Gastroesophageal sphincter (tissue), 4 donors: Measurements from ENCODE around the gene MADD. TPM values are rescaled to one million over a fixed set of nuclear protein-coding genes. Genes with fewer than 3 reads are reported as not detected.
A peak's percentile ranks its signal among the peaks of the same experiment; 100 is the strongest.

ENCODE experiments used
- ATAC-seq: fragments of 150-250 bp; one replicate; pipeline ENCODE4 v1.9.1; 2016; ENCODE audit warnings: mild to moderate bottlenecking, moderate library complexity
- H3K27ac ChIP-seq, 4 donors: fragments of 200-600 bp; sonication (generic) in 3 of 4; 1 replicate in 3 of 4; 2 replicates in 1 of 4; pipeline ENCODE4 v1.5.1; 2016 to 2019
- H3K27me3 ChIP-seq: fragments of 200-600 bp; sonication (generic); one replicate; pipeline ENCODE4 v1.5.1; 2019
- H3K36me3 ChIP-seq, 2 donors: fragments of 200-600 bp; sonication (generic); one replicate each; pipeline ENCODE4 v1.5.1; 2019; ENCODE audit warnings: control low read depth in 1 of 2
- H3K4me1 ChIP-seq, 3 donors: fragments of 200-600 bp; sonication (generic); 1 replicate in 2 of 3; 2 replicates in 1 of 3; pipeline ENCODE4 v1.5.1; 2016 to 2019; ENCODE audit warnings: control low read depth in 2 of 3
- H3K4me3 ChIP-seq, 2 donors: fragments of 200-600 bp; sonication (generic); one replicate each; pipeline ENCODE4 v1.5.1; 2019; ENCODE audit warnings: mild to moderate bottlenecking in 1 of 2, moderate library complexity in 1 of 2
- H3K9me3 ChIP-seq, 3 donors: fragments of 200-600 bp; sonication (generic); one replicate each; pipeline ENCODE4 v1.5.1; 2017 to 2019; ENCODE audit warnings: control low read depth in 2 of 3
- CTCF ChIP-seq, 4 experiments: fragments of 200-600 bp in 2 of 4; fragments of 450-650 bp in 2 of 4; sonication (generic) in 1 of 4; IDR thresholded peaks; one replicate each; pipeline ENCODE4 v1.5.1; 2017 to 2019; ENCODE audit warnings: antibody characterized with exemption in 4 of 4, mild to moderate bottlenecking in 2 of 4, moderate library complexity in 2 of 4
- EP300 ChIP-seq: sonication (generic); formaldehyde crosslinking; IDR thresholded peaks from one replicate; pipeline ENCODE4 v1.6.1; 2017; ENCODE audit warnings: antibody characterized with exemption, mild to moderate bottlenecking
- POLR2A ChIP-seq, 2 donors: fragments of 450-650 bp; IDR thresholded peaks; one replicate each; pipeline ENCODE4 v1.6.1; 2017; ENCODE audit warnings: antibody characterized with exemption in 2 of 2, mild to moderate bottlenecking in 2 of 2, moderate library complexity in 1 of 2
- POLR2AphosphoS5 ChIP-seq: sonication (generic); formaldehyde crosslinking; IDR thresholded peaks from one replicate; pipeline ENCODE4 v1.6.1; 2017; ENCODE audit warnings: antibody characterized with exemption
- WGBS, 2 donors: methylation state at CpG; one replicate each; pipeline ENCODE4 v1.1.5; 2018; ENCODE audit warnings: low coverage in 1 of 2; 5-methylcytosine and 5-hydroxymethylcytosine counted together
- total RNA-seq, 4 donors: library from RNA; depleted of rRNA; stranded (reverse); fragments of >200 nt; gene quantifications; one replicate each; pipeline ENCODE4 v1.1.0, GENCODE V29; 2016

The MADD gene
- total RNA-seq, 4 donors from 2014 or later = 23.7 to 33.9 (median 29.4) TPM

- Histone ChIP-seq H3K9me3 (no peaks in the 10 kb centered on the region), H3K4me3 (no peak overlapping the region), H3K4me1 (peaks cover 0 to 36% (median 14%) of the 10 kb centered on the region in 3 donors), H3K27ac (no peak overlapping the region), H3K27me3 (no peaks in the 10 kb centered on the region), H3K36me3 (peaks cover 2 to 55% of the 10 kb centered on the region in 2 donors)
- TF ChIP-seq CTCF (IDR thresholded peaks at IDR 0.05) (no peak), EP300 (no peak), POLR2AphosphoS5 (no peak), POLR2A (IDR thresholded peaks at IDR 0.05) (no peak)
- ATAC-seq = no peak
- 94 to 96% methylated on average over 7 to 11 of the region's 28 CpGs for WGBS, 2 donors
Observed at GRCh38 chr11:47274495-47275235, 4.7 kb downstream of the MADD start.

DNA sequence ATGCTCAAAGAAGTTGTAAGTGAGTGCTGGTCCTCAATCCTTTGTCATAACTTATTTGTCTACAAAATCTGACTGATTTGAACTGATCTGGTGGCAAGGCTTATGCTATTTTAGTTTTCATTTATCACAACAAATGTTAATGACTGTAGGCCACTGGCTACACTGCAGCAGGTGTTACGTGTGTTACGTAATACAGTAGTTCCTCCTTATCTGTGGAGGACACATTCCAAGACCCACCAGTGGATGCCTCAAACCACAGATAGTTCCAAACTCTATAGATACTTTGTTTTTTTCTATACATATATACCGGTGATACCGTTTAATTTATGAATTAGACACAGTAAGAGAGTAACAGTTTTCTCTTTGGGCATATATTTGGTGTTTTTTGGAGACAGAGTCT lies 7.0 kb downstream of the MADD start:
- Histone ChIP-seq H3K4me1 (peaks cover 0 to 18% (median 7%) of the 10 kb centered on the region in 3 donors), H3K36me3 (peaks cover 2 to 78% of the 10 kb centered on the region in 2 donors), H3K27ac (peak overlapping the region in 2 of 4 donors; percentile 26 to 46), H3K9me3 (no peaks in the 10 kb centered on the region), H3K4me3 (no peak overlapping the region), H3K27me3 (no peaks in the 10 kb centered on the region)
- no peak for ATAC-seq
- TF ChIP-seq CTCF (IDR thresholded peaks at IDR 0.05) (no peak), POLR2AphosphoS5 (no peak), POLR2A (IDR thresholded peaks at IDR 0.05) (no peak), EP300 (no peak)
- 73 to 81% methylated on average over 4 of the region's 4 CpGs for WGBS, 2 donors

- Histone ChIP-seq H3K4me3 (no peak overlapping the region), H3K4me1 (peaks cover 0 to 7% (median 0%) of the 10 kb centered on the region in 3 donors), H3K27ac (peak overlapping the region in 1 of 4 donors; percentile 34), H3K36me3 (peaks cover 2 to 89% of the 10 kb centered on the region in 2 donors), H3K9me3 (no peaks in the 10 kb centered on the region), H3K27me3 (no peaks in the 10 kb centered on the region)
- WGBS, 2 donors = 62 to 69% methylated on average over 3 of the region's 3 CpGs
- no peak for ATAC-seq
- TF ChIP-seq POLR2AphosphoS5 (no peak), POLR2A (IDR thresholded peaks at IDR 0.05) (no peak), EP300 (no peak)
Observed at GRCh38 chr11:47278058-47278457, 8.1 kb downstream of the MADD start.

GRCh38 chr11:47278769-47279168 lies 8.8 kb downstream of the MADD start:
- H3K36me3 ChIP-seq = peaks cover 2 to 96% of the 10 kb centered on the region in 2 donors
- TF ChIP-seq POLR2AphosphoS5 (no peak), EP300 (no peak), CTCF (IDR thresholded peaks at IDR 0.05) (no peak)
- no peaks in the 10 kb centered on the region for H3K27me3 ChIP-seq
- H3K4me3 ChIP-seq = no peak overlapping the region
- peaks cover 0 to 4% (median 0%) of the 10 kb centered on the region in 3 donors for H3K4me1 ChIP-seq
- no peak for ATAC-seq
- H3K9me3 ChIP-seq = no peaks in the 10 kb centered on the region
- WGBS, 2 donors = 88 to 89% methylated on average over 3 to 4 of the region's 4 CpGs
- H3K27ac ChIP-seq = no peak overlapping the region

GRCh38 chr11:47280099-47280498 lies 10.2 kb downstream of the MADD start:
- Histone ChIP-seq H3K27me3 (no peaks in the 10 kb centered on the region), H3K4me3 (no peak overlapping the region), H3K9me3 (no peaks in the 10 kb centered on the region), H3K27ac (no peak overlapping the region), H3K36me3 (peaks cover 2 to 100% of the 10 kb centered on the region in 2 donors), H3K4me1 (peaks cover 0 to 4% (median 0%) of the 10 kb centered on the region in 3 donors)
- ATAC-seq = no peak
- TF ChIP-seq POLR2AphosphoS5 = no peak
- no peak for TF ChIP-seq EP300
- TF ChIP-seq CTCF (IDR thresholded peaks at IDR 0.05) = no peak
- TF ChIP-seq POLR2A (IDR thresholded peaks at IDR 0.05) = no peak
